Nephron (organoid): ENCODE measurements around the gene PRM2.
A peak's percentile ranks its signal among the peaks of the same experiment; 100 is the strongest.
"Not testable (repeated sequence)": the region's sequence is repeated elsewhere in the genome, so short reads cannot be mapped to it uniquely, and the experiment has no call there.

Experiments
- H3K27ac Mint-ChIP-seq, 3 experiments: 2 replicates each; pipeline ENCODE4 v1.8.0; 2020; ENCODE audit warnings: mixed read lengths in 3 of 3, mild to moderate bottlenecking in 2 of 3, moderate library complexity in 1 of 3
- H3K27me3 Mint-ChIP-seq: 2 replicates; pipeline ENCODE4 v1.8.0; 2021; ENCODE audit warnings: low read depth, mild to moderate bottlenecking, moderate library complexity, mixed read lengths
- H3K36me3 Mint-ChIP-seq: 2 replicates; pipeline ENCODE4 v1.8.0; 2020; ENCODE audit warnings: low read depth, mixed read lengths
- H3K4me1 Mint-ChIP-seq: 2 replicates; pipeline ENCODE4 v1.8.0; 2020; ENCODE audit warnings: mixed read lengths
- H3K4me3 Mint-ChIP-seq, 3 experiments: 2 replicates each; pipeline ENCODE4 v1.8.0; 2020; ENCODE audit warnings: mild to moderate bottlenecking in 3 of 3, mixed read lengths in 3 of 3, moderate library complexity in 2 of 3
- H3K9me3 Mint-ChIP-seq: 2 replicates; pipeline ENCODE4 v1.8.0; 2020; ENCODE audit warnings: mixed read lengths
- TF ChIP-seq, protein P1 (sequence below), 3 experiments: fragments of 200-600 bp; sonication (generic); IDR thresholded peaks; one replicate each; pipeline ENCODE4 v1.5.0; 2021; ENCODE audit warnings: antibody characterized with exemption in 3 of 3; ENCODE audit not compliant: unreplicated experiment in 3 of 3

PRM2 gene

DNA sequence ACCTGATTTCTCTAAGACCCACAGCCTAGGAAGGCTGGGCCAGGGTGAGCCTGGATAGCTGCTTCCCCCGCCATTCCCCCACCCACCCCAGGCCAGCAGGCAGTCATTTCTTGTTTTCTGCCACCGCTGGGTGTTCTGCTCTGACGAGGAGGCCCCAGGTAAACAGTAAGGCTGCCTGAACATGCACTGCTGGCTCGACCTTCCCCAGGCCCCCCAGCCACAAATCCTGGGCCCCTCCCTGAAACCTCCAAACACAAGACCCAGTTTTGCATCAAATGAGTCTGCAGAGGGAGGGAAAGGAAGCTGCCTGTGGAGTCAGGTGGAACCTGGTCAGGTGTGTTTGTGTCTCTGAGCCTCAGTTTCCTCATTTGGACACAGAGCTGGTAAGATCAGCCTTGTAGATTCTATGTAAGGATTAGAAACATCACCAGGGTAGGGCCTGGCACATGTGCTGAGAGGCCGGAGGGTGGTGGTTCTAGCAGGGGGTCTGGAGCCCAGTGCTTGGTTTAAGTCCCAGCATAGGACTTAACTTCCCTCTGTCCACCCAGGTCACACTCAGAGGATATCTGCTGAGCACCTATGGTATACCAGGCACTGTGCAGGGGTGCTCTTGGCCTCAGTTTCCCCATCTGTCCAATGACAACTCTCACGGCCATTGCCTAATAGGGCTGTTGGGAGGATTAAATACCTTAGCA is 23.7 kb upstream of the PRM2 start:
- H3K36me3 Mint-ChIP-seq, result no peaks in the 10 kb centered on the region
- TF ChIP-seq, protein P1, sequence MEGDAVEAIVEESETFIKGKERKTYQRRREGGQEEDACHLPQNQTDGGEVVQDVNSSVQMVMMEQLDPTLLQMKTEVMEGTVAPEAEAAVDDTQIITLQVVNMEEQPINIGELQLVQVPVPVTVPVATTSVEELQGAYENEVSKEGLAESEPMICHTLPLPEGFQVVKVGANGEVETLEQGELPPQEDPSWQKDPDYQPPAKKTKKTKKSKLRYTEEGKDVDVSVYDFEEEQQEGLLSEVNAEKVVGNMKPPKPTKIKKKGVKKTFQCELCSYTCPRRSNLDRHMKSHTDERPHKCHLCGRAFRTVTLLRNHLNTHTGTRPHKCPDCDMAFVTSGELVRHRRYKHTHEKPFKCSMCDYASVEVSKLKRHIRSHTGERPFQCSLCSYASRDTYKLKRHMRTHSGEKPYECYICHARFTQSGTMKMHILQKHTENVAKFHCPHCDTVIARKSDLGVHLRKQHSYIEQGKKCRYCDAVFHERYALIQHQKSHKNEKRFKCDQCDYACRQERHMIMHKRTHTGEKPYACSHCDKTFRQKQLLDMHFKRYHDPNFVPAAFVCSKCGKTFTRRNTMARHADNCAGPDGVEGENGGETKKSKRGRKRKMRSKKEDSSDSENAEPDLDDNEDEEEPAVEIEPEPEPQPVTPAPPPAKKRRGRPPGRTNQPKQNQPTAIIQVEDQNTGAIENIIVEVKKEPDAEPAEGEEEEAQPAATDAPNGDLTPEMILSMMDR (IDR thresholded peaks at IDR 0.05; ENCODE audit: unreplicated experiment in 3 of 3), result no peak
- H3K27me3 Mint-ChIP-seq, result no peaks in the 10 kb centered on the region
- peaks cover 24% of the 10 kb centered on the region for H3K4me1 Mint-ChIP-seq
- no peak overlapping the region for H3K27ac Mint-ChIP-seq
- no peaks in the 10 kb centered on the region for H3K9me3 Mint-ChIP-seq
- no peak overlapping the region for H3K4me3 Mint-ChIP-seq

DNA sequence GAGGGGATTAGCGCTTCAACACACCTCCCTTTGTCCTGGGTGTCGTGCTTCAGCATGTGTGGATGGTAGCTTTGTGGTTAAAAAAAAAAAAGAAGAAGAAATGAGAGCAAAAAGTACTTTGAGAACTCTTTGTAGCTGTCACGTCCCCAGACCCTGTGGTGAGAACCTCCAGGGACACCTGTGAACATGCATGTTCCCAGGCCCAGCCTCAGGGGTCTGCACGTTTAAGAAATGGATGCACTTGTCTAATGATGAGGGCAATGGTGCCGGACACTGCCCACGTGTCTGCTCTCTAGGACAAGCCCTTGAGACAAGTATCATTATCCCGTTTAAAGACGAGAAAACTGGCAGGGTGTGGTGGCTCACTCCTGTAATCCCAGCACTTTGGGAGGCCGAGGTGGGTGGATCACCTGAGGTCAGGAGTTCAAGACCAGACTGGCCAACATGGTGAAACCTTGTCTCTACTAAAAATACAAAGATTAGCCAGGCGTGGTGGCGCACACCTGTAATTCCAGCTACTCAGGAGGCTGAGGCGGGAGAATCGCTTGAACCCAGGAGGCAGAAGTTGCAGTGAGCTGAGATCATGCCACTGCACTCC is 22.8 kb upstream of the PRM2 start:
- not testable (repeated sequence) for H3K36me3 Mint-ChIP-seq, H3K9me3 Mint-ChIP-seq, H3K27me3 Mint-ChIP-seq, H3K4me3 Mint-ChIP-seq
- H3K4me1 Mint-ChIP-seq, result peaks cover 24% of the 10 kb centered on the region
- peak overlapping the region in 1 of 3 experiments; percentile 94 for H3K27ac Mint-ChIP-seq

DNA sequence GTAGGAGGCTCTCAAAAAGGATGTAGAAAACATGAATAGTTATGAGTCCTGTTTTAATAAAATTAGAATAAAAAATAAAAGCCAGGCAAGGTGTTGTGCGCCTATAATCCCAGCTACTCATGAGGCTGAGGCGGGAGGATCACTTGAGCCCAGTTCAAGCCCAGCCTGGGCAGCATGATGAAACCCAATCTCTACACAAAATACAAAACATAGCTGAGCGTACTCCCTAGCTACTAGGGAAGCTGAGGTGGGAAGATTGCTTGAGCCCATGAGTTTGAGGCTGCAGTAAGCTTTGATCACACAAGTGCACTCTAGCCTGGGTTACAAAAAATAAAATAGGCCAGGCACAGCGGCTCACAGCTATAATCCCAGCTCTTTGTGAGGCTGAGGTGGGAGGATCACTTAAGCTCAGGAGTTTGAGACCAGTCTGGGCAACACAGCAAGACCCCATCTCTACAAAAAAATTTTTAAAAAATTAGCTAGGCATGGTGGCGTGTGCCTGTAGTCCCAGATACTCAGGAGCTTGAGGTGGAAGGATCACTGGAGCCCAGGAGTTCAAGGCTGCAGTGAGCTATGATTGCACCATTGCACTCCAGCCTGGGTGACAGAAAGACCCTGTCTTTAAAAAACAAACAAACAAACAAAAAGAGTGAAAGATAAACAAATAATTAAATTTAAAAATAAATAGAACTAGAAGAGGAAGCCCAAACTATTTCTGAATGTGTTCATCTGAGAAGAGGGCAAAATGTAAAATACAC is 22.0 kb upstream of the PRM2 start:
- Mint-ChIP-seq H3K4me1 (peaks cover 20% of the 10 kb centered on the region), H3K36me3 (no peaks in the 10 kb centered on the region), H3K4me3 (no peak overlapping the region), H3K27ac (peak overlapping the region; percentile 28 to 94 (median 89)), H3K27me3 (no peaks in the 10 kb centered on the region), H3K9me3 (no peaks in the 10 kb centered on the region)
- TF ChIP-seq, protein P1 (IDR thresholded peaks at IDR 0.05; ENCODE audit: unreplicated experiment in 3 of 3), result no peak

DNA sequence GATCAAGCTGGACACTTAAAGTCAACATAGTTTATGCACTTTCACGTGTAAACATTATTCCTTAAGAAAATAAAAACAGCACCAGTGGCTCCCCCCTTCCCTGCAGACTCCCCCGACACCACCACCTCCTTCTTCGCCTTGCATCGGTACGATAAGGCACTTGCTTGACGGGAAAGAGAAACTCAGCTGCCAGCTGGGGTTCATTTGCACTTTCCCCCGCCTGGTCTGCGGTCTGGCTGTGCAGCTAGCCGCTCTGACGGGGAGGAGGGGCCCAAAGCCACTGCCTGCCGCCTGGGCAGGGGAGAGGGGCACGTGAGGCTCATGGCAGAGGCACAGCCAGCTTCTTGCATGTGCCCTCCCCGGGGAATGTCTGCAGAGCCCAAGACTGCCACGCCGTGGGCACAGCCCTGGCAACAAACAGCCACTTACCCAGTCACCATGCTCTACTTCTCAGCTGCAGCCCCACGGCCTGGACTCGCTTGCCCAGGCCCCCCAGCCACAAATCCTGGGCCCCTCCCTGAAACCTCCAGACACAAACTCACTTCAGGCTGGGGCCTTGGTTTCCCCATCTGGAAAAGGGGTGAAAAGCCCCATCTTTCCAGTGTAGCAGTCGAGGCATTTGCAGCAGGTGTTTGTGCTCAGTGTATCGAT is 21.3 kb upstream of the PRM2 start:
- Mint-ChIP-seq H3K27ac (peak overlapping the region; percentile 89 to 94 (median 90)), H3K9me3 (no peaks in the 10 kb centered on the region), H3K27me3 (peaks cover 4% of the 10 kb centered on the region)

DNA sequence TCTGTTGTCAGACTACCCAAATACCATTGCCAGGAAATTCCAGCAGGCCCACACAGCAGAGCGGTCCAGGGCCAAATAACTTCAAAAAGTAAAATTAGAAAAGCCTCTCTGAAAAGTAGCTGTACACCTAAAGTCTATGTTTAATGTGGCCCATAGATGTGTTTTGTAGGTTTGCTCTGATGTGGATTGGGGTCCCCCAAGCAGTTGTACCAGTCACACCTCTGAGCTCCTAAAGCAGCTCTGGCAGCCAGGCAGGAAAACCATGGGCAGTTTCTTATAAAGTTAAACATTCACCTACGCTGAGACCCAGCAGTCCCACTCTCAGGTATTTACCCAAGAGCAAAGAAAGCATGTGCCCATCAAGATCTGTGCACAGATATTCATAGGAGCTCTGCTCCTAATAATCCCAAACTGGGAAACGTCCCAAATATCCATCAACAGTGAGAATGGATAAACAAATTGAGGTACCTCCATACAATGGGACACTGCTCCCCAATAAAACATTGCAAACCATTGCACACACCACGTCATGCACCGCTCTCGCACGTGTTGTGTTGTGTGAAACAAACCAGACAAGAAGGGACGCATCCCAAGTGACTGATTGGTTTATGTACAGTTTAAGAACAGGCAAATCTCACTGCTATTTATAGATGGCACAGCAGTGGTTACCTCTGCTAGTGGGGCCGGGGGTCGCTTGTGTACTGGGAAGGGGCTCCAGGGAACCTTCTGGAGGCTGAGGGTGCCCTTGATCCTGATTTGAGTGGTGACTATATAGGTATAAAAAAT is 20.6 kb upstream of the PRM2 start:
- Mint-ChIP-seq H3K36me3 (no peaks in the 10 kb centered on the region), H3K27ac (peak overlapping the region; percentile 89 to 94 (median 90)), H3K27me3 (peaks cover 4% of the 10 kb centered on the region), H3K9me3 (no peaks in the 10 kb centered on the region), H3K4me3 (no peak overlapping the region), H3K4me1 (peaks cover 16% of the 10 kb centered on the region)
- TF ChIP-seq, protein P1 (IDR thresholded peaks at IDR 0.05; ENCODE audit: unreplicated experiment in 3 of 3), result no peak

More for the DNA sequence above, 21.3 kb upstream of the PRM2 start:
- Mint-ChIP-seq H3K36me3 (no peaks in the 10 kb centered on the region), H3K4me3 (peak overlapping the region in 2 of 3 experiments; percentile 24 to 33), H3K4me1 (peaks cover 16% of the 10 kb centered on the region)
- TF ChIP-seq, protein P1 (IDR thresholded peaks at IDR 0.05; ENCODE audit: unreplicated experiment in 3 of 3), result no peak
